ELR (cell line): ENCODE data around the gene VDAC1.
"Not testable (repeated sequence)": the region's sequence is repeated elsewhere in the genome, so short reads cannot be mapped to it uniquely, and the experiment has no call there.

ENCODE experiments used
- DNase-seq: peaks from one replicate; pipeline ENCODE4 v3.0.0-alpha.2; 2015; ENCODE audit warnings: low read depth

Gene VDAC1

GRCh38 chr5:133967698-133968203, 37.0 kb downstream of the VDAC1 start:
- peak; percentile 70 for DNase-seq

- peak; percentile 26 for DNase-seq
Observed at GRCh38 chr5:133967124-133967523, 37.7 kb downstream of the VDAC1 start.

- no peak for DNase-seq
Observed at GRCh38 chr5:133966090-133966489, 38.7 kb downstream of the VDAC1 start.

- no peak for DNase-seq
Observed at GRCh38 chr5:133963493-133964128, 41.2 kb downstream of the VDAC1 start.

- DNase-seq = peak; percentile 58
Observed at GRCh38 chr5:133962801-133963476, 41.8 kb downstream of the VDAC1 start.

- no peak for DNase-seq
Observed at GRCh38 chr5:133962131-133962530, 42.6 kb downstream of the VDAC1 start.

- no peak for DNase-seq
Observed at GRCh38 chr5:133959643-133960042, 45.1 kb downstream of the VDAC1 start.

- DNase-seq = no peak
Observed at GRCh38 chr5:133957591-133957990, 47.2 kb downstream of the VDAC1 start.

GRCh38 chr5:133957080-133957479, 47.7 kb downstream of the VDAC1 start:
- DNase-seq = no peak

GRCh38 chr5:133956196-133956595, 48.6 kb downstream of the VDAC1 start:
- not testable (repeated sequence) for DNase-seq

GRCh38 chr5:133953568-133954145, 51.1 kb downstream of the VDAC1 start:
- DNase-seq = no peak

GRCh38 chr5:133952729-133953567, 51.8 kb downstream of the VDAC1 start:
- peak; percentile 76 for DNase-seq

- DNase-seq = no peak
Observed at GRCh38 chr5:133950821-133951612, 53.8 kb downstream of the VDAC1 start.

- DNase-seq = no peak
Observed at GRCh38 chr5:133948721-133949120, 56.1 kb downstream of the VDAC1 start.

- peak; percentile 17 for DNase-seq
Observed at GRCh38 chr5:133947431-133947841, 57.3 kb downstream of the VDAC1 start.

GRCh38 chr5:133945568-133945967, 59.2 kb downstream of the VDAC1 start:
- no peak for DNase-seq

GRCh38 chr5:133944263-133945185, 60.3 kb downstream of the VDAC1 start:
- peak; percentile 81 for DNase-seq

GRCh38 chr5:133943475-133943817, 61.3 kb downstream of the VDAC1 start:
- no peak for DNase-seq

- no peak for DNase-seq
Observed at GRCh38 chr5:133942614-133943474, 61.9 kb downstream of the VDAC1 start.
